Measurements from ENCODE around the gene TNPO1. TPM values are rescaled to one million over a fixed set of nuclear protein-coding genes. Genes with fewer than 3 reads are reported as not detected.

Gene TNPO1
- total RNA-seq, 3 donors from 2014 or later (not counting 1 experiment from before 2014, with no cell fraction given), result 64.9 to 98.3 (median 97.6) TPM

- peaks cover 63% of the 10 kb centered on the region for H3K36me3 ChIP-seq (ENCODE audit: control insufficient read depth, insufficient read depth, low read length)
- peaks cover 35% of the 10 kb centered on the region for H3K36me3 Mint-ChIP-seq
- H3K27me3 ChIP-seq (ENCODE audit: control insufficient read depth, insufficient read depth, low read length), result no peaks in the 10 kb centered on the region
- H3K4me3 Mint-ChIP-seq, result no peak overlapping the region
- H3K27ac ChIP-seq (ENCODE audit: low read length), result no peak overlapping the region
- peaks cover 16 to 17% of the 10 kb centered on the region in 2 donors for H3K4me1 Mint-ChIP-seq
- DNase-seq, result no peak
- no peak overlapping the region for H3K27ac Mint-ChIP-seq
- 100% methylated on average over 4 of the region's 4 CpGs for WGBS (ENCODE audit: insufficient coverage)
- H3K4me3 ChIP-seq (ENCODE audit: low read length), result no peak overlapping the region
- no peaks in the 10 kb centered on the region for H3K4me1 ChIP-seq (ENCODE audit: control insufficient read depth, insufficient read depth, low read length)
- H3K9me3 ChIP-seq (ENCODE audit: control insufficient read depth, insufficient read depth, low read length), result no peaks in the 10 kb centered on the region
- no peaks in the 10 kb centered on the region for H3K9me3 Mint-ChIP-seq
- H3K27me3 Mint-ChIP-seq (ENCODE audit: low read depth in 2 of 2), result no peaks in the 10 kb centered on the region
- TF ChIP-seq CTCF (IDR thresholded peaks at IDR 0.05), result no peak
- ATAC-seq, result no peak
- intact Hi-C loops (cut with micrococcal nuclease), result no loop called here
Measured at GRCh38 chr5:72878854-72879253, 62.4 kb downstream of the TNPO1 start.

GRCh38 chr5:72882989-72883388, 66.5 kb downstream of the TNPO1 start:
- no peak for DNase-seq
- Mint-ChIP-seq H3K4me1 (peaks cover 16% of the 10 kb centered on the region in 2 donors), H3K36me3 (peaks cover 26% of the 10 kb centered on the region), H3K27me3 (ENCODE audit: low read depth in 2 of 2) (no peaks in the 10 kb centered on the region), H3K27ac (no peak overlapping the region), H3K4me3 (no peak overlapping the region), H3K9me3 (no peaks in the 10 kb centered on the region)
- intact Hi-C loops (cut with micrococcal nuclease), result no loop called here
- no peak for ATAC-seq
- H3K4me1 ChIP-seq (ENCODE audit: control insufficient read depth, insufficient read depth, low read length), result no peaks in the 10 kb centered on the region
- WGBS (ENCODE audit: insufficient coverage), result 98% methylated on average over 7 of the region's 7 CpGs
- H3K27ac ChIP-seq (ENCODE audit: low read length), result no peak overlapping the region
- no peaks in the 10 kb centered on the region for H3K9me3 ChIP-seq (ENCODE audit: control insufficient read depth, insufficient read depth, low read length)
- H3K36me3 ChIP-seq (ENCODE audit: control insufficient read depth, insufficient read depth, low read length), result peaks cover 81% of the 10 kb centered on the region
- no peaks in the 10 kb centered on the region for H3K27me3 ChIP-seq (ENCODE audit: control insufficient read depth, insufficient read depth, low read length)
- no peak for TF ChIP-seq CTCF (IDR thresholded peaks at IDR 0.05)
- no peak overlapping the region for H3K4me3 ChIP-seq (ENCODE audit: low read length)

- intact Hi-C loops (cut with micrococcal nuclease), result no loop called here
- no peak overlapping the region for H3K27ac Mint-ChIP-seq
- no peak overlapping the region for H3K4me3 Mint-ChIP-seq
- H3K27me3 Mint-ChIP-seq (ENCODE audit: low read depth in 2 of 2), result no peaks in the 10 kb centered on the region
- no peaks in the 10 kb centered on the region for H3K27me3 ChIP-seq (ENCODE audit: control insufficient read depth, insufficient read depth, low read length)
- peaks cover 16% of the 10 kb centered on the region in 2 donors for H3K4me1 Mint-ChIP-seq
- TF ChIP-seq CTCF (IDR thresholded peaks at IDR 0.05), result no peak
- DNase-seq (no peak), ATAC-seq (no peak)
- H3K36me3 ChIP-seq (ENCODE audit: control insufficient read depth, insufficient read depth, low read length), result peaks cover 84% of the 10 kb centered on the region
- no peak overlapping the region for H3K4me3 ChIP-seq (ENCODE audit: low read length)
- no peaks in the 10 kb centered on the region for H3K9me3 ChIP-seq (ENCODE audit: control insufficient read depth, insufficient read depth, low read length)
- H3K4me1 ChIP-seq (ENCODE audit: control insufficient read depth, insufficient read depth, low read length), result no peaks in the 10 kb centered on the region
- 100% methylated on average over 3 of the region's 3 CpGs for WGBS (ENCODE audit: insufficient coverage)
- no peaks in the 10 kb centered on the region for H3K9me3 Mint-ChIP-seq
- H3K36me3 Mint-ChIP-seq, result peaks cover 26% of the 10 kb centered on the region
- no peak overlapping the region for H3K27ac ChIP-seq (ENCODE audit: low read length)
Measured at GRCh38 chr5:72883850-72884249, 67.4 kb downstream of the TNPO1 start.

- Mint-ChIP-seq H3K36me3 (peaks cover 26% of the 10 kb centered on the region), H3K27me3 (ENCODE audit: low read depth in 2 of 2) (no peaks in the 10 kb centered on the region), H3K4me1 (peaks cover 16% of the 10 kb centered on the region in 2 donors), H3K4me3 (no peak overlapping the region), H3K9me3 (no peaks in the 10 kb centered on the region), H3K27ac (peak overlapping the region in 1 of 2 donors; percentile 29)
- Histone ChIP-seq H3K9me3 (ENCODE audit: control insufficient read depth, insufficient read depth, low read length) (no peaks in the 10 kb centered on the region), H3K36me3 (ENCODE audit: control insufficient read depth, insufficient read depth, low read length) (peaks cover 84% of the 10 kb centered on the region), H3K27me3 (ENCODE audit: control insufficient read depth, insufficient read depth, low read length) (no peaks in the 10 kb centered on the region), H3K4me1 (ENCODE audit: control insufficient read depth, insufficient read depth, low read length) (no peaks in the 10 kb centered on the region), H3K27ac (ENCODE audit: low read length) (no peak overlapping the region), H3K4me3 (ENCODE audit: low read length) (no peak overlapping the region)
- intact Hi-C loops (cut with micrococcal nuclease), result no loop called here
- no CpG with 5 or more reads among the region's 1 CpG for WGBS (ENCODE audit: insufficient coverage)
- DNase-seq (no peak), ATAC-seq (no peak)
- TF ChIP-seq CTCF (IDR thresholded peaks at IDR 0.05), result no peak
Measured at GRCh38 chr5:72884892-72885291, 68.4 kb downstream of the TNPO1 start.

Data from natural killer cell (primary cell).